HEK293T (cell line): ENCODE results near the gene TMEM207.

Experiments used
- ARNT ChIP-seq: fragments of 450-650 bp; IDR thresholded peaks from 2 replicates; pipeline ENCODE4 v1.6.1; 2017; ENCODE audit warnings: mild to moderate bottlenecking
- BHLHE40 ChIP-seq: fragments of 450-650 bp; IDR thresholded peaks from 2 replicates; pipeline ENCODE4 v1.6.1; 2016; ENCODE audit warnings: mild to moderate bottlenecking, moderate library complexity, borderline replicate concordance
- ELF4 ChIP-seq: fragments of 450-650 bp; IDR thresholded peaks from 2 replicates; pipeline ENCODE4 v1.6.1; 2017; ENCODE audit warnings: antibody characterized with exemption
- FOXA1 ChIP-seq: fragments of 450-650 bp; IDR thresholded peaks from 2 replicates; pipeline ENCODE4 v1.6.1; 2016; ENCODE audit warnings: mild to moderate bottlenecking
- FOXK2 ChIP-seq: fragments of 450-650 bp; IDR thresholded peaks from 2 replicates; pipeline ENCODE4 v1.6.1; 2016; ENCODE audit warnings: mild to moderate bottlenecking
- FOXM1 ChIP-seq: fragments of 450-650 bp; IDR thresholded peaks from 2 replicates; pipeline ENCODE4 v1.6.1; 2017; ENCODE audit warnings: mild to moderate bottlenecking, borderline replicate concordance
- NFRKB ChIP-seq: fragments of 450-650 bp; IDR thresholded peaks from 2 replicates; pipeline ENCODE4 v1.6.1; 2016; ENCODE audit warnings: mild to moderate bottlenecking, moderate library complexity
- SP1 ChIP-seq: fragments of 450-650 bp; IDR thresholded peaks from 2 replicates; pipeline ENCODE4 v1.6.1; 2017
- SUZ12 ChIP-seq: fragments of 450-650 bp; IDR thresholded peaks from 2 replicates; pipeline ENCODE4 v1.6.1; 2016; ENCODE audit warnings: mild to moderate bottlenecking
- TARDBP ChIP-seq: fragments of 450-650 bp; IDR thresholded peaks from 2 replicates; pipeline ENCODE4 v1.6.1; 2016
- ZNF384 ChIP-seq: fragments of 450-650 bp; IDR thresholded peaks from 2 replicates; pipeline ENCODE4 v1.6.1; 2016
- TF ChIP-seq, protein P1 (sequence below): fragments of 450-650 bp; IDR thresholded peaks from 2 replicates; pipeline ENCODE4 v1.6.1; 2016

DNA sequence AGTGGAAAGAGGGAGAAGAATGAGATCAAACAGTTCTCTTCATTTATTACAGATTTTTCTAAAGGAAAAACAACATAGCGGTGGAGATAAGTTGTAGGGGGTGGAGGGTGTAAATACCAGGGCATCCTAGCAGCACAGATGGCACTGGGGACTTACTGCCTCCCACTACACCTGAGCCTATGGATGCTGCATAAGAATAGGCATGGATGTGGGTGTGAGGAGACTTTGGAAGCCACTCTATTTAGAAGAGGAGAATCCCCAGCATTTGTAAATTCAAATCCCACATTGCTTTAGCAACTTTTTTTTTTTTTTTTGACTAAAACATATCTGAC is 36.8 kb upstream of the TMEM207 start:
- no peak for TF ChIP-seq SUZ12
- no peak for TF ChIP-seq FOXM1
- no peak for TF ChIP-seq ZNF384
- TF ChIP-seq ELF4 = no peak
- TF ChIP-seq, protein P1, sequence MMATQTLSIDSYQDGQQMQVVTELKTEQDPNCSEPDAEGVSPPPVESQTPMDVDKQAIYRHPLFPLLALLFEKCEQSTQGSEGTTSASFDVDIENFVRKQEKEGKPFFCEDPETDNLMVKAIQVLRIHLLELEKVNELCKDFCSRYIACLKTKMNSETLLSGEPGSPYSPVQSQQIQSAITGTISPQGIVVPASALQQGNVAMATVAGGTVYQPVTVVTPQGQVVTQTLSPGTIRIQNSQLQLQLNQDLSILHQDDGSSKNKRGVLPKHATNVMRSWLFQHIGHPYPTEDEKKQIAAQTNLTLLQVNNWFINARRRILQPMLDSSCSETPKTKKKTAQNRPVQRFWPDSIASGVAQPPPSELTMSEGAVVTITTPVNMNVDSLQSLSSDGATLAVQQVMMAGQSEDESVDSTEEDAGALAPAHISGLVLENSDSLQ = no peak
- no peak for TF ChIP-seq FOXK2
- TF ChIP-seq TARDBP = no peak
- no peak for TF ChIP-seq FOXA1
- TF ChIP-seq SP1 = no peak
- no peak for TF ChIP-seq BHLHE40
- no peak for TF ChIP-seq ARNT
- no peak for TF ChIP-seq NFRKB
